Duodenal mucosa (tissue), 2 donors: Measurements from ENCODE around the gene BAHCC1.

Experiments
- H3K27ac ChIP-seq: one replicate; pipeline ENCODE4 v1.7.0; 2013; ENCODE audit warnings: low read depth, low read length
- H3K27me3 ChIP-seq, 2 donors: one replicate each; pipeline ENCODE4 v1.7.0; 2013; ENCODE audit warnings: low read length in 2 of 2, control low read depth in 1 of 2; ENCODE audit not compliant: insufficient read depth in 2 of 2, control insufficient read depth in 1 of 2
- H3K36me3 ChIP-seq, 2 donors: one replicate each; pipeline ENCODE4 v1.7.0; 2013; ENCODE audit warnings: low read length in 2 of 2, control low read depth in 1 of 2; ENCODE audit not compliant: insufficient read depth in 2 of 2, control insufficient read depth in 1 of 2
- H3K4me1 ChIP-seq, 2 donors: one replicate each; pipeline ENCODE4 v1.7.0; 2013; ENCODE audit warnings: low read length in 2 of 2, control low read depth in 1 of 2; ENCODE audit not compliant: insufficient read depth in 2 of 2, control insufficient read depth in 1 of 2
- H3K4me3 ChIP-seq, 2 donors: one replicate each; pipeline ENCODE4 v1.7.0; 2013; ENCODE audit warnings: low read length in 2 of 2, low read depth in 1 of 2
- H3K9ac ChIP-seq, 2 donors: one replicate each; pipeline ENCODE4 v1.7.0; 2013; ENCODE audit warnings: low read length in 2 of 2, low read depth in 1 of 2
- H3K9me3 ChIP-seq, 2 donors: one replicate each; pipeline ENCODE4 v1.7.0; 2013; ENCODE audit warnings: low read length in 2 of 2, control low read depth in 1 of 2; ENCODE audit not compliant: control insufficient read depth in 1 of 2

Gene BAHCC1

GRCh38 chr17:81514489-81514738 lies 119.2 kb downstream of the BAHCC1 start:
- Histone ChIP-seq H3K4me1 (peaks cover 25 to 52% of the 10 kb centered on the region in 2 donors), H3K9me3 (no peaks in the 10 kb centered on the region), H3K9ac (peak overlapping the region; percentile 94 to 98), H3K27me3 (no peaks in the 10 kb centered on the region), H3K36me3 (peaks cover 25 to 27% of the 10 kb centered on the region in 2 donors), H3K27ac (peak overlapping the region; percentile 99), H3K4me3 (peak overlapping the region; percentile 66 to 72)

DNA sequence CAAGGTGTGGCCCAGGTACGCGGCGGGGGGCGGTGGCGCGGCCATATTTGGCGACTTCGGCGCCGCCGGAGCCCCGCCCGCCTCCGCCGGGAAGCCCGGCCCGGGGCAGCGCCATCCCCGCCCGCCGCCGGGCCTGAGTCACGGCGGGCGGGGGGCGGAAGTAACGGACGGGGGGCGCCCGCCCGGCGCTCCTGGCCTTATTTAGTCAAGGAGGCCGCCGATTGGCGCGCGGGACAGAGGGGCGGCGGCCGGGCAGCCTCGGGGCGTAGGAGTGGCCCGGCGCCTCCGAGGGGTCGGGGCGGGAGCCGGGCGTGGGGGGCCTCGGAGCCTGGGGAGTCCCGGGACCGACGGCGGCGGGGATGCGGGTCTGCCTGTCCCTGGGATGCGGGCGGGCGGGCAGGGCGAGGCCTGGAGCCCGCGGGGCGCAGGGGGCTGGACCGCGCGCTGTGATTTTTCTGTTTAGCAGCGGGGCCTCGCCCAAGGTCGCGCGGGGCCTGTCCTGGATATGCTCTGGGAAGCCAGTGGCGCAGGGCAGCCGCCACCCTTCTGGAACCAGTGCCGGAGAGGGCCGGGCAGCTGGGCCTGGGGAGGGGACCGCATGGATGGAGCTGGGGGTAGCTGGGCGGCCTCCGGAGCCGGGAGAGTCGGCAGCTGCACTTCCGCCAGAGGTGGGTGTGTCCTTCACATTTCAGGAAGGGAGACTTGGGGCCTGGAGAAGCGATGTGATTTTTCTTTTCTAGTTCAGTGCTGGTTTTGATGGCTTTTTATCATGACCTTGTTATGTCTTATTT lies 119.7 kb downstream of the BAHCC1 start:
- Histone ChIP-seq H3K4me1 (peaks cover 26 to 52% of the 10 kb centered on the region in 2 donors), H3K27ac (peak overlapping the region; percentile 99), H3K4me3 (peak overlapping the region; percentile 75), H3K9me3 (no peaks in the 10 kb centered on the region), H3K27me3 (no peaks in the 10 kb centered on the region), H3K9ac (peak overlapping the region; percentile 35 to 98), H3K36me3 (peaks cover 19 to 22% of the 10 kb centered on the region in 2 donors)

- peaks cover 28 to 47% of the 10 kb centered on the region in 2 donors for H3K4me1 ChIP-seq
- no peaks in the 10 kb centered on the region for H3K9me3 ChIP-seq
- no peaks in the 10 kb centered on the region for H3K27me3 ChIP-seq
- H3K4me3 ChIP-seq = peak overlapping the region; percentile 75
- peaks cover 13 to 15% of the 10 kb centered on the region in 2 donors for H3K36me3 ChIP-seq
- peak overlapping the region; percentile 99 for H3K27ac ChIP-seq
- H3K9ac ChIP-seq = peak overlapping the region; percentile 35 to 84
These were observed 120.3 kb downstream of the BAHCC1 start for GRCh38 chr17:81515530-81516041.
